Embryonic facial prominence (tissue), 1 donor: ENCODE measurements around the gene KLHL8.
A peak's percentile ranks its signal among the peaks of the same experiment; 100 is the strongest.
"Not testable (repeated sequence)": the region's sequence is repeated elsewhere in the genome, so short reads cannot be mapped to it uniquely, and the experiment has no call there.

Experiments
- DNase-seq: peaks from one replicate; pipeline ENCODE4 v3.0.0-alpha.2; 2016; ENCODE audit errors: extremely low spot score

KLHL8 gene

GRCh38 chr4:87179751-87180150 is 40.7 kb downstream of the KLHL8 start:
- DNase-seq: no peak

DNA sequence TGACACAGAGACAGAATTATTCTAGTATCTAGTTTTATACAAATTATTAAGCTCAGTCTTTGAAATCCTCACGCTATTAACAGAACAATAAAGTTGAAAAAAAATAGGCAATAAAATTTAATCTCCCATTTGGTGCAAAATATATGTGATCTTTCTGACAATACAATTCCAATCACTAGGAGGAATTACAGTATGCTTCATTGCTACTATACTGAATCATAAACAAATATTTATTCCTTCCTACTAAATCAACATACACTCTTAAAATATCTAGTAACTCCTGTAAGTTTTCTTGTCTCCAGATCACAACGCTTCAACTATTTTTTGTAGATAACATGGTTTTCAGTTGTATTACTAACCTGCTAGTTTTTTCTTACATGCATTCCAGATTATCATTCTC is 45.7 kb downstream of the KLHL8 start:
- no peak for DNase-seq

GRCh38 chr4:87171944-87172343 is 48.5 kb downstream of the KLHL8 start:
- no peak for DNase-seq

DNA sequence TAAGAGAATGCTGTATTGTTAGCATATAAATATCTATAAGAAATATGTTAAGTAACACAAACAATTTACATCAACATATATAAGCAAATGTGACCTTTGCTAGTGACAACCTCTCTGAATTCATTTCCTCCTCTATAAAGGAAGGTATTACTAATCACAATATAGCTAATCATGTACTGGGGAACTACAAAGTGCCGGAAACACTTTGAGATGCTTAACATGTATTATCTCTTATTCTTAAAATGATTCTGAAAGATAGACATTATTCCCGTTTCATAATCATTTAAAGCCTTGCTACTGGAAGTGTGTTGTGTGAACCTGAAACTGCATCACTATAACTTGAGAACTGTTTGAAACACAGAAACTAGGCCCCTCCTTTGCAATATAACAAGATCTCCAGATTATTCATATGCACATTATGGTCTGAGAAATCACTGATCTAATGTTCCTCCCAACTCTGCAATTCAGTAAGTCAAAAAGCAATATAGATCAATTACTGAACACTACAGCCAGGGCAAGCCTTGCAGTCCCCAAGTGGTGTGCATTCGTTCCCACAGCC is 54.0 kb downstream of the KLHL8 start:
- DNase-seq: no peak

DNA sequence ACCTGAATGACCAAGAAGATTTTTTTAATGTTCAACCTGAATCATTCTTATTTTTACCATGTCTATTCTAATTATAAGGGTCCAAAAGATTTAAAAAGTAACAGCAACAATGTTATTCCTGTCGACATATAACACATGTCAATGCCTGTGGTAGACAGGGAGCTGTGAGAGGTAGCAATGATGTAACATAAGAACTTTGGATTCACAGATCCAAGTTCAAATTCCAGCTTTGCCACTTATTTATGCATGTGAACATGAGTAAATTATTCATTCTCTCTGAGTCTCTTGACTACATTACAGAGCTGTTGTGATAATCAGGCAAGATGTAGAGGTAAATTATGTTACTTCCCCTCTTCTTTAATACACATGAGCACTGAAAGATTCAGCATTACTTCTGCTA is 54.5 kb downstream of the KLHL8 start:
- DNase-seq: no peak

- DNase-seq: no peak
Measured at GRCh38 chr4:87153078-87153870, 67.1 kb downstream of the KLHL8 start.

- no peak for DNase-seq
Measured at GRCh38 chr4:87152310-87153041, 67.9 kb downstream of the KLHL8 start.

- no peak for DNase-seq
Measured at GRCh38 chr4:87151730-87152129, 68.7 kb downstream of the KLHL8 start.

DNA sequence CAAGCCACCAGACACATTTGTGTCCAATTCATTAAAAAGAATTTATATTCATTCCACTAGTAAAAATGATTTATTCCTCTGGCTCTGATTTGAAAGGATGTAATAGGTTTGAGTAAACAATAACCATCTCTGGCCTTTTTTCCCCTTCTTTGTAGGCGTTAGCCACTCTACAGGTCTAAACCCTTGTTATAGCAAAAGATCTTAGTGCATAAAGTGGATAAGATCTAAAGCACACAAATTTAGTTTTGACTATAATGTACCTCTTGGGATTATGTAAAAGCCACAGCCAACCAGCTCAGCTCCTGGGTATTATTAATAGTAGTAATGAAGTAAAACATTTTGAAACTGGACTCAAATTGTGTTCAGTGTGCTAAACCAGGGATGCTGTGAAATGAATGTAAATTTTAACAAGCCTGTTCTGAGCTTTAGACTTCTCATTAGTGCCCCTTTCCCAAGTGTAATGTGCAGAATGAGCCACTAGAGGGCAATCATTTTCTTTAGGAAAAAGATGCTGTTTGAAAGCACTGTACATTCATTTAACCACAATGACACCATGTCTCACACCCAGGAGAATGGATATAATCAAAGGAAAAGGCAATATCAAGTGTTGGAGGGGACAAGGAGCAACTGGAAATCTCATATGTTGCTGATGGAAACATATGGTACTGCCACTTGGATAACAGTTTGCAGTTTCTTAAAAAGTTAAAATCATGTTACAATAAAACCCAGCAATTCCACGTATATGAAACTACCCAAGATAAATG is 69.7 kb downstream of the KLHL8 start:
- peak; percentile 24 for DNase-seq

- DNase-seq: no peak
Measured at GRCh38 chr4:87147116-87147515, 73.3 kb downstream of the KLHL8 start.

DNA sequence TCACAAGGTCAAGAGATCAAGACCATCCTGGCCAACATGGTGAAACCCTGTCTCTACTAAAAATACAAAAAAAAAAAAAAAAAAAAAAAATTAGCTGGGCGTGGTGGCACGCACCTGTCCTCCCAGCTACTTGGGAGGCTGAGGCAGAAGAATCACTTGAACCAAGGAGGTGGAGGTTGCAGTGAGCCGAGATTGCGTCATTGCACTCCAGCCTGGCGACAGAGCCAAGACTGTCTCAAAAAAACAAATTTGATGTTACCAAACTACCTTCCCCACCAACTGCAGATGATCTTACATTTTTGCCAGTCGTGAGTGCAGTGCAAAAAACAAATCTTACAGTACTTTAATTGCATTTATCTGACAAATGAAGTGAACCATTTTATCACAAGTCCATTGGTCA is 74.5 kb downstream of the KLHL8 start:
- DNase-seq: not testable (repeated sequence)

DNA sequence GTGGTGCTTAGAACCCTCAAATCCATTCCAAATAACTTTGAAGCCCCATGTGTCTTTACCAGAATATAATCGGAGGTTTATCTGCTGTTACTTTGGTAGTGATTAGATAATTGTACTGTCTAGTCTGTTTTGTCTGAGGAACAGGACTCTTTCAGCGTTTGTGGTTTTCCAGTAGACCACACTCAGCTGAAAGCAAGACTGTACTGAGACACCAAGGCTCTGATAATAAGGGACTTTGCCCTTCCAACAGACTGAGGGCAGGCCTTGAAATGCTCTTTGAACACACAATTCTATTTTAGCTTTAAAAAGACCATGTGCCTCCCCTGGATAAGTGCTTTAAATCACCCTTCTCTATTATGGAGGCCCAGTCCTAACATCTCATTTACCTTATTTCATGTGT is 76.1 kb downstream of the KLHL8 start:
- DNase-seq: no peak

GRCh38 chr4:87141428-87141827 is 79.0 kb downstream of the KLHL8 start:
- no peak for DNase-seq

GRCh38 chr4:87134122-87134521 is 86.3 kb downstream of the KLHL8 start:
- DNase-seq: no peak

GRCh38 chr4:87133183-87133582 is 87.2 kb downstream of the KLHL8 start:
- DNase-seq: no peak

DNA sequence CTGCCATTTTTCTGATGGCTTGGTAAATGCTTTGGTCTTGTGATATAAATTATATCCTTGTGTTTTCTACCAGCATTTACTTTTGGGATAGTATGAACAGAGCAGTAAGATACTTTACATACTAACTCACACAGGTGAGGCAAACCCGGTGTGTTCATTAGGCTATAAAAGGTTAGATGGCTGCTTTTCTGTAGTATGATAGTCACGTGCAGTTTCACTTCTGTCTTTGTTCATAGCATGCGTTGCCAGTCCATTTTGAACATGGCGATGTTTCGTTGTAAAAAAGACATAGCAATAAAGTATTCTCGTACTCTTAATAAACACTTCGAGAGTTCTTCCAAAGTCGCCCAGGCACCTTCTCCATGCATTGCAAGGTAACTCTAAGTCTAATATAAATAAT is 88.4 kb downstream of the KLHL8 start:
- DNase-seq: no peak

DNA sequence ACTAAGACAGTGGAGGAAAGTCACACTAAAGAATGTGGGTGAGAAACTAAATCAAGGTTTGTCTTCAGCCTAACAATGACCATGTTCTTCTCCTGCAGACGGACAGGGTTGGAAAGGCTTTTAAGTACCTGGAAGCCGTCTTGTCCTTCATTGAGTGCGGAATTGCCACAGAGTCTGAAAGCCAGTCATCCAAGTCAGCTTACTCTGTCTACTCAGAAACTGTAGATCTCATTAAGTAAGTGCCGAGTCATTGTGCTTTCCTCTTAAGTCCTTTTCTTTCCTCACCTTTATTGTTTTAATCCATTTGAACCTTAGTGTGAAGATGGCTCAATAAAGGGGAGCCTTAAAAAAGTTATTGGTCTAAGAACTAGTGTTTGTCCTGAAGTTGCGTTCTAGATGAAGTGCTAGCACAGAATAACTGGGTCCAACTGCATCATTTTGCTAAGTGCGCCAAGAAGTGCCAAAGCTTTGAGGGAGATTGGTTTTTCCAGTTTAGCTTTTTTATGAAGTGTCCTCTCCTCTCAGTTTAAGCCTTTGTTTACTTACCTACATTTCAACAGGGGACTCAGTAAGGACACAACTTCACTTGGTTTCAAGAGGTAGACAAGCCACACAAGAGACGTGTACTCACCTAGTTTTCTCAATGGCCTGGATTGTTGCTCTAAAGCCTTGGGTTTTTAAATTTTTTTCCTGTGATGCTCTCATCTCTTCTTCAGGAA is 89.3 kb downstream of the KLHL8 start:
- DNase-seq: no peak

DNA sequence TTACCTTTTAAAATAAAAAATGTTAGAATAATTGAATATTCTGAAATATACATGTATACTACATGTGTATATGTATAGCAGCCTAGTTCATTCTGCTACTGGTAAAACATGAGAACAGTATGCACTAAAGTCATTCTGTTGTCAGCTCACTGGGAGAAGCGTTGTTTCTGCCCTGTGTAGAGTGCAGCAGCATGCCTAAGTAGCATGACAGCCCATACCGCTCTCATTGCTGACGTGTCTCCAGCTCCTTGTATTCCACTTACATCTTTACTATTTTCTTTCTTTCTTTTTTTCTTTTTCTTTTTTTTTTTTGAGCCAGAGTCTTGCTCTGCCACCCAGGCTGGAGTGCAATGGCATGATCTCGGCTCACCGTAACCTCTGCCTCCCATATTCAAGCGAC is 90.7 kb downstream of the KLHL8 start:
- DNase-seq: no peak

DNA sequence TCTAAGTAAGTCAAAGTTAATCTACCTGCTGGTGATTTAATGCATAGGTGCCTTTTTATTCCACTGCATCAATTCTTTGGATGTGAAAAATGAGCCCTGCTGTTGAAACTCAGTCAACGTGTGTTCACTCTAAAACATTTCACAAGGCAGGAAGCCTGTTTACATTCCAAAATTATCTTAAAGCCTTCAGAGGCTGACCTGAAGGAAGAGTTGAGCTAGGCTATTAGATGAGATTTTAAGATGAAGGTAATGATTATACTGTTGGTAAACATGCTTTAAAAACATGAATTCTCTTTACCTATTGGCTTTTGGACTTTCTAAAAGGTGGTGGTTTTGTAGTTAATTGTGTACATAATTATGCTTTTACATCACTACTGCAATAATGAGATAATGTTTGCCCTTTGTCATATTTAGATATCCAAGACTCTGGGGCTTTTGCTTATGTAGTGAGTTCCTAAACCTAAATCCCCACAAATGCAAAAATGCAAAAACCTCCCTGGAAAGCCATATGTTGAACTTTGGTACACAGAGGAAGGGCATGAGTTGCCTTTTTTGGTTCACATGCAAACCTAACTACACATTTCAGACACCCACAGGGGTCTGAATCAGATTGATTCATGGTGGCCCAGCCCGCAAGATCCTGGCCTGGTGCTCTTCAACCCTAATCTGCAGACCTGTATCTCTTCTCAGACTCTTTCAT is 92.3 kb downstream of the KLHL8 start:
- DNase-seq: no peak

- DNase-seq: no peak
Measured at GRCh38 chr4:87126056-87126455, 94.4 kb downstream of the KLHL8 start.

DNA sequence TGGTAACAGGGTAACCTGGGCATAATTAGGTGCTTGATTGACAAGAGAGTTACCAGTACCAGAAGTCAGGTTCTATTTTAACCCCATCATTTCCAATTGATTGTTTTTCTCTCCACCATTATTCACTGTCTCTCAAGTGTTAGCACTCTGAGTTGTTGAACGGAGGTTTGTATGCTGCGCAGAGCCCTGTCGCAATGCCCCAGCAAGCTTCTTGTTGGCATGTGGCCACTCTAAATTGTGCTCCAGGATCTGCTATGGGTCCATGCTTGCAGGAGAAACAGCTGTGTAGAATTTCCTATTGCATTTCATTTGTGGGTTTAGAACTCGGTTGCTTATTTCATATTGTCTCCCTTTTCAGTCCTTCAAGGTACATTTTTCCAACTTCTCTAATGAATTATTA is 98.2 kb downstream of the KLHL8 start:
- DNase-seq: no peak
